ENCODE data around the gene WDR53.
"Not testable (repeated sequence)": the region's sequence is repeated elsewhere in the genome, so short reads cannot be mapped to it uniquely, and the experiment has no call there.

The WDR53 gene

DNA sequence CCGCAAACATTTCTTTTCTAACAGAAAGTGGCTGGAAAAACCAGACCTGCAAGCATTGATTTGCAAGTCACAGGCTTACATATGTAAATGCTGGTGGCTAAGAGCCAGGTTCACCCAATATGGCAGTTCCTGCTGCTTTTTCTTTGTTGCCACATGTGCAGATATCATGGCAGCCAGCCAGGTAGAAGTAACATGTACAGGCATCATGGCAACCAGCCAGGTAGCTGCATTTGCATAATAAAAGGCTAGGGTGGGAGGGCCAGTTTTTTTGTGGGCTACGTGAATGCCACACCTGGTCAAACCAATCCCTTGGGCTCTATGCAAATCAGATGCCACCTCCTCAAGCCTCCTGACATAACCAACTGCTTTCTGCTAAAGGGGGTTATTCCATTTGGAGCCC is 50.4 kb downstream of the WDR53 start:
- no peak for DNase-seq (ENCODE audit: low read depth)

GRCh38 chr3:196517162-196517800 is 51.1 kb downstream of the WDR53 start:
- DNase-seq (ENCODE audit: low read depth), result no peak

GRCh38 chr3:196514913-196515621 is 53.3 kb downstream of the WDR53 start, which contains the start of gene SMCO1:
TSS of gene SMCO1 (minus strand) at chr3:196515346. CDS start at chr3:196515209, 137 bp downstream.
- no peak for DNase-seq (ENCODE audit: low read depth)

- no peak for DNase-seq (ENCODE audit: low read depth)
Measured at GRCh38 chr3:196514350-196514716, 54.0 kb downstream of the WDR53 start.

DNA sequence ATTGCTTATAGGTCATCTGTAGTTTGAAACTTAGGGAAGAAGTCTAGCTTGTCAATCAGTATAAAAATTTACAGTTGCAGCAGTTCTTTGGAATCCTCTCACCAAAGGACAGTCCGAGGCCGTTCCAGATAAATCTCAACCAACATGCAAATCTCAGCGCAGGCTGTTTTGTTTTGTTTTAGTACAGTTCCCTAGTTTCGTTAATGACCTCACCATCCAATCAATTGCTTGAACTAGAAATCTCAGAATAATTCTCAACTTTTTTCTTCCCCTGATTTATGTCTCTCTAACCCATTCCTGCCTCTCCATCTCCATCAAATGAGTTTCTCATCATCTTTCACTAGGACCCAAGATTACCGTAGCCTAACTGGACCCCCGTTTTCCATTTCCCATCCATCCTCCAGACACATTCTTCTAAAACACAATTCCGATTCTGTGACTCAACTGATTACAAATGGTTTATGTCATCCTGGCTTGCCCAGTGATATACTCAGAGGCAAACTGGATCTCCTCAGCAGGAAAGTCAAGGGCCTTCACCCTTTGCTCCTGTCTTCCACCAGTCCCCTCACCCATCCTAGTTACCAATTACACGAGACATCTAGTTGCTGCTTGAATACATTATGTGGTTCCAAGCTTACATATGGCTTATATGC is 54.5 kb downstream of the WDR53 start:
- DNase-seq (ENCODE audit: low read depth), result no peak

DNA sequence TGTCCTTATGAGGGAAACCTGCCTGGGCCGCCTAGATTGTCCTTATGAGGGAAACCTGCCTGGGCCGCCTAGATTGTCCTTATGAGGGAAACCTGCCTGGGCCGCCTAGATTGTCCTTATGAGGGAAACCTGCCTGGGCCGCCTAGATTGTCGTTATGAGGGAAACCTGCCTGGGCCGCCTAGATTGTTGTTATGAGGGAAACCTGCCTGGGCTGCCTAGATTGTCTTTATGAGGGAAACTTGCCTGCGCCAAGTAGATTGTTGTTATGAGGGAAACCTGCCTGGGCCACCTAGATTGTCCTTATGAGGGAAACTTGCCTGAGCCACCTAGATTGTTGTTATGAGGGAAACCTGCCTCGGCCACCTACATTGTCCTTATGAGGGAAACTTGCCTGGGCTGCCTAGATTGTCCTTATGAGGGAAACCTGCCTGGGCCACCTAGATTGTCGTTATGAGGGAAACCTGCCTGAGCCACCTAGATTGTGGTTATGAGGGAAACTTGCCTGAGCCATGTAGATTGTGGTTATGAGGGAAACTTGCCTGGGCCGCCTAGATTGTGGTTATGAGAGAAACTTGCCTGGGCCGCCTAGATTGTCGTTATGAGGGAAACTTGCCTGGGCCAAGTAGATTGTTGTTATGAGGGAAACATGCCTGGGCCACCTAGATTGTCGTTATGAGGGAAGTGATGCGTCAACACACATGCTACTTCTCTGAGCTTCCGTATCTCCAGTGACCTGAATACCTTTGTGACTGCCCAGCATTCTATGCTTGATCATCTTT is 56.5 kb downstream of the WDR53 start:
- not testable (repeated sequence) for DNase-seq (ENCODE audit: low read depth)

DNA sequence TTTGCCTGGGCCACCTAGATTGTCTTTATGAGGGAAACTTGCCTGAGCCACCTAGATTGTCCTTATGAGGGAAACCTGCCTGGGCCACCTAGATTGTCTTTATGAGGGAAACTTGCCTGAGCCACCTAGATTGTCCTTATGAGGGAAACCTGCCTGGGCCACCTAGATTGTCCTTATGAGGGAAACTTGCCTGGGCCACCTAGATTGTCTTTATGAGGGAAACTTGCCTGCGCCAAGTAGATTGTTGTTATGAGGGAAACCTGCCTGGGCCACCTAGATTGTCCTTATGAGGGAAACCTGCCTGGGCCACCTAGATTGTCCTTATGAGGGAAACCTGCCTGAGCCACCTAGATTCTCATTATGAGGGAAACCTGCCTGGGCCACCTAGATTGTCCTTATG is 57.2 kb downstream of the WDR53 start:
- not testable (repeated sequence) for DNase-seq (ENCODE audit: low read depth)

GRCh38 chr3:196506687-196507086 is 61.7 kb downstream of the WDR53 start:
- DNase-seq (ENCODE audit: low read depth), result no peak

- DNase-seq (ENCODE audit: low read depth), result no peak
Measured at GRCh38 chr3:196504556-196504955, 63.8 kb downstream of the WDR53 start.

Data from activated T-helper 9 cell treated with anti-CD3 and anti-CD28 coated beads, Interleukin-2, amount 50 U/mL, for 16 hours (primary cell).